ENCODE results near the gene FOXA3. TPM values are rescaled to one million over a fixed set of nuclear protein-coding genes. Genes with fewer than 3 reads are reported as not detected.
"Not testable (repeated sequence)": the region's sequence is repeated elsewhere in the genome, so short reads cannot be mapped to it uniquely, and the experiment has no call there.

FOXA3 gene
- total RNA-seq, 1 donor from 2014 or later: 0.23 TPM

- peak overlapping the region; percentile 89 for H3K4me3 Mint-ChIP-seq
- H3K4me1 Mint-ChIP-seq: peaks cover 25% of the 10 kb centered on the region
- H3K27me3 Mint-ChIP-seq: no peaks in the 10 kb centered on the region
- H3K27ac Mint-ChIP-seq: no peak overlapping the region
- peak; percentile 69 for DNase-seq
- H3K9me3 Mint-ChIP-seq: no peaks in the 10 kb centered on the region
- H3K36me3 Mint-ChIP-seq (ENCODE audit: low read depth): peaks cover 7% of the 10 kb centered on the region
- intact Hi-C loops (cut with micrococcal nuclease): loop anchor here (10.0 kb wide), 1 partner anchor 460 kb away; the partner anchor contains the start of gene PPP5C
Observed at GRCh38 chr19:45884682-45885555, 20.8 kb downstream of the FOXA3 start.

DNA sequence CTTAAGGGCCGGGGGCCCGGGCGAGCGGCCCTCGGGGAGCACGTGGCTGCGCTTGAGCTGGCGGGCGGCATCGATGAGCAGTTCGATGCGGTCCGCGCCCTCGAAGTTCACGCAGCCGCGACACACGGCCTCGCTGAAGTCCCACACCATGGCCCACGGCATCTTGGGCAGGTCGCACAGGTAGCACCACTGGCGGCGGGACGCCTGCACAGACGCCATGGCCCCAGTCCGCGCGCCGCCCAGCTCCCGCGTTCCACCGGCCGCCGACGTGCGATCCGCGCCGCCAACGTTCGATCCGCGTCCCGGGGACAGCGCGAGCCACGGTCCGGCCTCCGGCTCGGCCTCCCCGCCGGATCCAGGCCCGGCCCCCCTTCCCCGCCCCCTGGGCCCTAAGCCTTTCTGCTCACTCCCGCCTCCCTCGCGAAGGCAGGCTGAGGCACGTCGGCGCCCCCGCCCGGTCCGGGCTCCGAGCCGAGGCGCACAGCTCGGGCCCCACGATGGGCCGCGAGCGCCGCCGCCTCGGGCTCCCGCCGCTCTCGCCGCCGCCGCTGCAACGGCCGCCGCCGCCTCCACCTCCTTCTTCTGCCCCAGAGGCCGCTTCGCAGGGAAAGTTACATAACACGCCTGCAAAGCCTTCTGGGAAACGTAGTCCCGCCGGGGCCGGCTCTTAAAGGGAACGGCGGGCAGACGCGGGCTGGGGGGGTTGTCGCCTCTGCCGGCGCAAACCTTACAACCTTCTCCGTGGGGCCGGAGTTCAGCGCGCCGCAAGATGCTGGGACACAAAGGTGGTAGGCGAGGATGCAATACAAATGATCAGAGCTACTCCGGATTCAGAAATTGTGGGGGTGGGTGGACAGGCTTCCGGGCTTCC, 21.7 kb downstream of the FOXA3 start, which contains the start of gene IRF2BP1:
Gene IRF2BP1 (minus strand): TSS at position 586 of the 871 bp plus-strand sequence. CDS start 367 bp downstream, at position 219.
- Mint-ChIP-seq H3K9me3 (no peaks in the 10 kb centered on the region), H3K27me3 (no peaks in the 10 kb centered on the region), H3K27ac (peak within 1 kb of the TSS; percentile 93), H3K4me1 (peaks cover 25% of the 10 kb centered on the region), H3K36me3 (ENCODE audit: low read depth) (peaks cover 9% of the 10 kb centered on the region), H3K4me3 (peak within 1 kb of the TSS; percentile 89)
- peak; percentile 97 for DNase-seq
- intact Hi-C loops (cut with micrococcal nuclease): loop anchor here (1.0 to 10.0 kb wide), 9 partner anchors 17 to 459 kb away; partner anchors contain the start of genes CCDC61, MYPOP, PPP5C and QPCTL

GRCh38 chr19:45886427-45887199, 22.5 kb downstream of the FOXA3 start:
- Mint-ChIP-seq H3K4me3 (peak overlapping the region; percentile 89), H3K27ac (peak overlapping the region; percentile 93), H3K27me3 (no peaks in the 10 kb centered on the region), H3K36me3 (ENCODE audit: low read depth) (peaks cover 9% of the 10 kb centered on the region), H3K4me1 (peaks cover 18% of the 10 kb centered on the region), H3K9me3 (no peaks in the 10 kb centered on the region)
- peak; percentile 96 for DNase-seq
- intact Hi-C loops (cut with micrococcal nuclease): loop anchor here (1.0 to 10.0 kb wide), 9 partner anchors 16 to 458 kb away; partner anchors contain the start of genes CCDC61, MYPOP, PPP5C and QPCTL

GRCh38 chr19:45887200-45887710, 23.1 kb downstream of the FOXA3 start:
- intact Hi-C loops (cut with micrococcal nuclease): loop anchor here (10.0 kb wide), 1 partner anchor 458 kb away; the partner anchor contains the start of gene PPP5C
- Mint-ChIP-seq H3K4me3 (peak overlapping the region; percentile 89), H3K27me3 (no peaks in the 10 kb centered on the region), H3K36me3 (ENCODE audit: low read depth) (peaks cover 9% of the 10 kb centered on the region), H3K27ac (peak overlapping the region; percentile 93), H3K4me1 (peaks cover 14% of the 10 kb centered on the region), H3K9me3 (no peaks in the 10 kb centered on the region)
- DNase-seq: no peak

GRCh38 chr19:45889210-45889885, 25.2 kb downstream of the FOXA3 start:
- no peaks in the 10 kb centered on the region for H3K27me3 Mint-ChIP-seq
- intact Hi-C loops (cut with micrococcal nuclease): loop anchor here (10.0 kb wide), 1 partner anchor 455 kb away; the partner anchor contains the start of gene PPP5C

GRCh38 chr19:45890877-45891276, 26.8 kb downstream of the FOXA3 start:
- H3K36me3 Mint-ChIP-seq (ENCODE audit: low read depth): peaks cover 8% of the 10 kb centered on the region
- H3K27me3 Mint-ChIP-seq: no peaks in the 10 kb centered on the region
- H3K4me1 Mint-ChIP-seq: peaks cover 7% of the 10 kb centered on the region
- no peaks in the 10 kb centered on the region for H3K9me3 Mint-ChIP-seq
- no peak overlapping the region for H3K4me3 Mint-ChIP-seq
- no peak for DNase-seq
- intact Hi-C loops (cut with micrococcal nuclease): no loop called here
- no peak overlapping the region for H3K27ac Mint-ChIP-seq

More at GRCh38 chr19:45889210-45889885, 25.2 kb downstream of the FOXA3 start:
- no peak for DNase-seq
- Mint-ChIP-seq H3K4me1 (peaks cover 7% of the 10 kb centered on the region), H3K9me3 (no peaks in the 10 kb centered on the region), H3K4me3 (no peak overlapping the region), H3K27ac (no peak overlapping the region), H3K36me3 (ENCODE audit: low read depth) (peaks cover 3% of the 10 kb centered on the region)

DNA sequence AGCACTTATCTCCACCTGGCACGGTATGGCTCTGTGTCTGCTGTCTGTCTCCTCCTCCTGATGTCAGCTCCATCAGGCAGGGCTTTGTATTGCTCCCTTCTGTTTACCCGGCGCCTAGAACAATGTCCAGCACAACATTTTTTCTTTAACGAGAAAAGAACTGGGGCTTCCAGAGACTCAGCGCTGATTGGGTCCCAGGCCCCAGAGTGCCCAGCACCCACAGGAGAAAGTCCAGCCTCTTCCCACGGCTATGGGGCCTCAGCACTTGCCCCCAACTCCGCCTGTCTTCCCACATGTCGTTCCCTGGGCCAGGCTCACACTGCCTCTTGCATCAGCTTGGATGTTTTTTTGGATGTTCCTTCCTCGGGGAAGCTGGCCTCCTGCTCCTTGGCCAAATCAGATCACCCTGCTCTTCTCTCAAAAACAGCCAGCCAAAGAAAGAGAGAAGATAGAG, 31.4 kb downstream of the FOXA3 start:
- Mint-ChIP-seq H3K4me3 (no peak overlapping the region), H3K4me1 (peaks cover 8% of the 10 kb centered on the region), H3K27ac (no peak overlapping the region), H3K27me3 (no peaks in the 10 kb centered on the region), H3K9me3 (no peaks in the 10 kb centered on the region), H3K36me3 (ENCODE audit: low read depth) (peaks cover 22% of the 10 kb centered on the region)
- intact Hi-C loops (cut with micrococcal nuclease): no loop called here
- no peak for DNase-seq

DNA sequence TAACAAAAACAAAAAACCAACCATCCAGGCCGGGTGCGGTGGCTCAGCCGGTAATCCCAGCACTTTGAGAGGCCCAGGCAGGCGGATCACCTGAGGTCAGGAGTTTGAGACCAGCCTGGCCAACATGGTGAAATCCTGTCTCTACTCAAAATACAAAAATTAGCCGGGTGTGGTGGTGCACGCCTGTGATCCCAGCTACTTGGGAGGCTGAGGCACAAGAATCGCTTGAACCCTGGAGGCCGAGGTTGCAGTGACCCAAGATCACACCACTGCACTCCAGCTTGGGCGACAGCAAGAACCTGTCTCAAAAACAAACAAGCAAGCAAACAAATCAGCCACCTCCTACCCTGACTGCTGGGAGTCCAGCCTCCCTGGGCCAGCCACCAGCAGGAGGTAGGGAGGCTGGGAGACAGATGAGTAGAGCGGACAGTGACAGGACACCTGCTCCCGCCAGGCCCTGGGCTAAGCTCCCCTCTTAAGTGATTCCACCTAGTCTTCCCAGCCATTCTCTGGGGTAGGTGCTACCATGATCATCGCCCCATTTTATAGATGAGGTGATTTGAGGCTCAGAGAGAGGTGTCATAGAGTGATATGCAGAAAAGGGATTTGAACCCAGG, 32.0 kb downstream of the FOXA3 start:
- DNase-seq; H3K4me3 Mint-ChIP-seq; H3K27me3 Mint-ChIP-seq; H3K27ac Mint-ChIP-seq; intact Hi-C loops (cut with micrococcal nuclease); H3K9me3 Mint-ChIP-seq: not testable (repeated sequence)
- Mint-ChIP-seq H3K4me1 (peaks cover 12% of the 10 kb centered on the region), H3K36me3 (ENCODE audit: low read depth) (peaks cover 26% of the 10 kb centered on the region)

GRCh38 chr19:45897261-45897812, 33.2 kb downstream of the FOXA3 start:
- H3K27me3 Mint-ChIP-seq: no peaks in the 10 kb centered on the region
- intact Hi-C loops (cut with micrococcal nuclease): no loop called here
- no peak overlapping the region for H3K4me3 Mint-ChIP-seq
- H3K36me3 Mint-ChIP-seq (ENCODE audit: low read depth): peaks cover 26% of the 10 kb centered on the region
- H3K9me3 Mint-ChIP-seq: no peaks in the 10 kb centered on the region
- no peak overlapping the region for H3K27ac Mint-ChIP-seq
- DNase-seq: no peak
- H3K4me1 Mint-ChIP-seq: peaks cover 17% of the 10 kb centered on the region

DNA sequence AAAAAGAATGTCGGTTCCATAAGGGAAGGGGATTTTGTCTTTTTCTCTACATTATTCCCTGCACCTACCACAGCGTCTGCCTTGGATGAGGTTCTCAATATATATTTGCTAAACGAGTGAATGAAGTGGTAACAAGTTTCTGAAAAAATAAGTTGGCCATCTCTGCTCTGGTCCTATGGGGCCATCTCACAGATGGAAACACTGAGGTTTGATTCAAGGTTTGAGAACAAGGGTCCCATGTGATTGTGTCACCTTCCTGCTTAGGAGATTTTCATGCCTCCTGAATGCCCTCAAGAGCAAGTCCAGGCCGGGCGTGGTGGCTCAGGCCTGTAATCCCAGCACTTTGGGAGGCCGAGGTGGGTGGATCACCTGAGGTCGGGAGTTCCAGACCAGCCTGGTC, 35.1 kb downstream of the FOXA3 start:
- Mint-ChIP-seq H3K36me3 (ENCODE audit: low read depth) (peaks cover 28% of the 10 kb centered on the region), H3K27me3 (peaks cover 2% of the 10 kb centered on the region), H3K27ac (no peak overlapping the region), H3K4me1 (peaks cover 22% of the 10 kb centered on the region), H3K9me3 (no peaks in the 10 kb centered on the region), H3K4me3 (no peak overlapping the region)
- intact Hi-C loops (cut with micrococcal nuclease): no loop called here
- DNase-seq: no peak

GRCh38 chr19:45899919-45900589, 35.9 kb downstream of the FOXA3 start:
- Mint-ChIP-seq H3K27me3 (peaks cover 2% of the 10 kb centered on the region), H3K9me3 (no peaks in the 10 kb centered on the region), H3K4me3 (peak overlapping the region; percentile 3)

More at GRCh38 chr19:45899919-45900589, 35.9 kb downstream of the FOXA3 start:
- Mint-ChIP-seq H3K4me1 (peaks cover 22% of the 10 kb centered on the region), H3K36me3 (ENCODE audit: low read depth) (peaks cover 28% of the 10 kb centered on the region), H3K27ac (no peak overlapping the region)
- intact Hi-C loops (cut with micrococcal nuclease): loop anchor here (5.0 kb wide), 1 partner anchor 1842 kb away; no protein-coding TSS in a partner anchor
- DNase-seq: no peak

Data from activated CD4-positive, alpha-beta T cell treated with anti-CD3 and anti-CD28 coated beads, Interleukin-2, amount 10 ng/mL, durations not matched to agents 24 days and 14 days (primary cell).